GM23248 (cell line): ENCODE results near the gene SALL4. TPM values are rescaled to one million over a fixed set of nuclear protein-coding genes. Genes with fewer than 3 reads are reported as not detected.
"Not testable (repeated sequence)": the region's sequence is repeated elsewhere in the genome, so short reads cannot be mapped to it uniquely, and the experiment has no call there.

Experiments used
- DNase-seq: peaks from one replicate; pipeline ENCODE4 v3.0.0-alpha.2; 2015
- H2AFZ ChIP-seq: fragments of 200-600 bp; sonication (generic); 2 replicates; pipeline ENCODE4 v1.6.1; 2016; ENCODE audit warnings: antibody characterized with exemption
- H3F3A ChIP-seq: fragments of 200-600 bp; sonication (generic); 2 replicates; pipeline ENCODE4 v1.6.1; 2016; ENCODE audit warnings: mild to moderate bottlenecking, antibody characterized with exemption, mixed run types; ENCODE audit not compliant: insufficient read depth
- H3K27ac ChIP-seq: fragments of 200-600 bp; sonication (generic); 2 replicates; pipeline ENCODE4 v1.5.1; 2016; ENCODE audit warnings: mild to moderate bottlenecking
- H3K27me3 ChIP-seq: fragments of 200-600 bp; sonication (generic); replicated peaks from 2 replicates; pipeline ENCODE4 v1.6.1; 2016; ENCODE audit warnings: mild to moderate bottlenecking; ENCODE audit not compliant: insufficient read depth
- H3K36me3 ChIP-seq: fragments of 200-600 bp; sonication (generic); 2 replicates; pipeline ENCODE4 v1.6.1; 2016; ENCODE audit warnings: low read depth, mild to moderate bottlenecking
- H3K4me1 ChIP-seq: fragments of 200-600 bp; sonication (generic); 2 replicates; pipeline ENCODE4 v1.6.1; 2016; ENCODE audit warnings: mild to moderate bottlenecking; ENCODE audit not compliant: insufficient read depth
- H3K4me2 ChIP-seq: fragments of 200-600 bp; sonication (generic); one replicate; pipeline ENCODE4 v1.6.1; 2016; ENCODE audit warnings: mild to moderate bottlenecking; ENCODE audit not compliant: unreplicated experiment
- H3K4me3 ChIP-seq: fragments of 200-600 bp; sonication (generic); 2 replicates; pipeline ENCODE4 v1.5.1; 2016; ENCODE audit warnings: mild to moderate bottlenecking
- H3K79me2 ChIP-seq: fragments of 200-600 bp; sonication (generic); 2 replicates; pipeline ENCODE4 v1.6.1; 2016; ENCODE audit warnings: mild to moderate bottlenecking; ENCODE audit not compliant: insufficient read depth
- H3K9ac ChIP-seq: fragments of 200-600 bp; sonication (generic); 2 replicates; pipeline ENCODE4 v1.6.1; 2016; ENCODE audit warnings: mild to moderate bottlenecking
- H3K9me2 ChIP-seq: fragments of 200-600 bp; sonication (generic); 2 replicates; pipeline ENCODE4 v1.6.1; 2016; ENCODE audit warnings: mixed run types, mild to moderate bottlenecking, moderate library complexity; ENCODE audit not compliant: insufficient read depth
- H3K9me3 ChIP-seq: fragments of 200-600 bp; sonication (generic); one replicate; pipeline ENCODE4 v1.6.1; 2017; ENCODE audit warnings: low read depth
- H4K20me1 ChIP-seq: fragments of 200-600 bp; sonication (generic); 2 replicates; pipeline ENCODE4 v1.6.0; 2016; ENCODE audit not compliant: insufficient read depth
- EZH2 ChIP-seq: fragments of 200-600 bp; sonication (generic); IDR thresholded peaks from 2 replicates; pipeline ENCODE4 v1.6.1; 2018; ENCODE audit warnings: antibody characterized with exemption, mild to moderate bottlenecking; ENCODE audit not compliant: insufficient read depth, poor library complexity, severe bottlenecking
- EZH2phosphoT487 ChIP-seq: fragments of 200-600 bp; sonication (generic); IDR thresholded peaks from 2 replicates; pipeline ENCODE4 v1.6.1; 2018; ENCODE audit warnings: antibody characterized with exemption, moderate library complexity, mild to moderate bottlenecking, low read depth; ENCODE audit not compliant: insufficient read depth
- WGBS, 2 experiments: methylation state at CpG; one replicate each; pipeline ENCODE4 v1.1.6; 2015 to 2017; ENCODE audit warnings: low lambda C conversion rate in 2 of 2, low coverage in 1 of 2; ENCODE audit errors: missing lambda C conversion rate in 2 of 2; 5-methylcytosine and 5-hydroxymethylcytosine counted together
- in situ Hi-C: fragments of 300-500 bp; cut with MboI; formaldehyde crosslinking; loops from 2 replicates; pipeline ENCODE4 v1.15.0; 2020
- polyA plus RNA-seq: library from polyadenylated mRNA; unstranded; fragments of >200 nt; fragmentation: Nextera tagmentation; extraction: Ambion mirVana; gene quantifications from 2 replicates; pipeline ENCODE4 v1.2.1, GENCODE V29; 2016
- total RNA-seq: library from RNA; depleted of rRNA; stranded (reverse); fragments of >200 nt; shearing (Covaris generic); gene quantifications from 2 replicates; pipeline ENCODE4 v1.2.3, GENCODE V29; 2014

SALL4 gene
- total and polyA plus RNA-seq, 2 experiments from 2014 or later: not detected

DNA sequence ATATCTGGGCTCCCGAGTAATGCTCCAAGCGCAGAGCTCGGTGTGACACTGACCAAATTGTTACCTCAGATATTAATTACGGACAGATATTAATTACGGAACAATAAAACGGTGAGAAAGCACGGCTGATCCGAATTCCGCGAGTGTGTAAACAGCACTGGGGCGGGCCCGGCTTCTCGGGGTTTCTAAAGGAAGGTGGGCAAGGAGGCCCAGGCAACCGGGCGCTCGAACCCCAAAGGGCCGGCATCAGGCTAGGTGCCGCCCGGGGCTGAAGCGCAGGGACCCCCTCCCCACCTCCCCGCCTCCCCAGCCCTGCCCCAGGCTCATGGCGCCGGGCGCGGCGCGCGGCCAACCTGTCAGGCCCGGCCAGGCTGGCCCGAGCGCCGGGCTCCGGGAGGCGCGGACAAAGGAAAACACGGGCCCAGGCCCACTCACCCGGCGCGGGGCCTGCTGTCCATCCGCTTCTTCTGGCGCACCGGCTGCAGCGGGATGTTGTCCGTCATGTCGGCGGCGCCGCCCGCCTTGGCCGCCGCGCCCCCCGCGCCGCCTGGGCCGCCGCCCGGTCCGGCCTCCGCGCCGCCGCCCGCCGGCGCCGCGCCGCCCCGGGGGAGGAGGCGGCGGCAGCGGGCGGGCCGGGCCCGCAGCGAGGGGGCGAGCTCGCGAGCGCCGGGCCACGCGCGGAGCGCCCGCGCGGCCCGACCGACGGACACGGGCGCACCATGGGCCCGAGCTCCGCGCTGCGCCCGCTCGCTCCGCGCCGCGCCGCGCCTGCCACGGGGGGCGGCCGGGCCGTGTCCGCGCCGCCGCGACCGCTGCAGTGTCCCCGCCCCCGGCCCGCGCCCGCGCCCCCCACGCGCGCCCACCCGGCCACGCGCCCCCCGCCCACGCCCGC lies 34.2 kb downstream of the SALL4 start, which contains the start of gene ATP9A:
ATP9A (minus strand) TSS at position 524 of the 892 bp plus-strand sequence; CDS start at position 503, 21 bp downstream.
- H3K27ac ChIP-seq: no peak within 1 kb of the TSS
- no peaks in the 10 kb centered on the region for H3K9me3 ChIP-seq
- peak within 1 kb of the TSS; percentile 99 for H3K4me2 ChIP-seq
- peak; percentile 64 for DNase-seq
- H3K9ac ChIP-seq: peak within 1 kb of the TSS; percentile 85
- WGBS, 2 experiments: 0 to 1% methylated on average over 19 to 35 of the region's 131 CpGs
- H3K36me3 ChIP-seq: no peaks in the 10 kb centered on the region
- in situ Hi-C loops: no loop called here
- peak within 1 kb of the TSS; percentile 92 for H2AFZ ChIP-seq
- H3K79me2 ChIP-seq: peaks cover 14% of the 10 kb centered on the region
- H3K9me2 ChIP-seq: no peaks in the 10 kb centered on the region
- no peak for TF ChIP-seq EZH2phosphoT487
- TF ChIP-seq EZH2: no peak
- peak within 1 kb of the TSS; percentile 82 for H3K4me3 ChIP-seq
- no peaks in the 10 kb centered on the region for H3K27me3 ChIP-seq
- H4K20me1 ChIP-seq: no peaks in the 10 kb centered on the region
- no peaks in the 10 kb centered on the region for H3K4me1 ChIP-seq
- H3F3A ChIP-seq: peaks cover 25% of the 10 kb centered on the region

DNA sequence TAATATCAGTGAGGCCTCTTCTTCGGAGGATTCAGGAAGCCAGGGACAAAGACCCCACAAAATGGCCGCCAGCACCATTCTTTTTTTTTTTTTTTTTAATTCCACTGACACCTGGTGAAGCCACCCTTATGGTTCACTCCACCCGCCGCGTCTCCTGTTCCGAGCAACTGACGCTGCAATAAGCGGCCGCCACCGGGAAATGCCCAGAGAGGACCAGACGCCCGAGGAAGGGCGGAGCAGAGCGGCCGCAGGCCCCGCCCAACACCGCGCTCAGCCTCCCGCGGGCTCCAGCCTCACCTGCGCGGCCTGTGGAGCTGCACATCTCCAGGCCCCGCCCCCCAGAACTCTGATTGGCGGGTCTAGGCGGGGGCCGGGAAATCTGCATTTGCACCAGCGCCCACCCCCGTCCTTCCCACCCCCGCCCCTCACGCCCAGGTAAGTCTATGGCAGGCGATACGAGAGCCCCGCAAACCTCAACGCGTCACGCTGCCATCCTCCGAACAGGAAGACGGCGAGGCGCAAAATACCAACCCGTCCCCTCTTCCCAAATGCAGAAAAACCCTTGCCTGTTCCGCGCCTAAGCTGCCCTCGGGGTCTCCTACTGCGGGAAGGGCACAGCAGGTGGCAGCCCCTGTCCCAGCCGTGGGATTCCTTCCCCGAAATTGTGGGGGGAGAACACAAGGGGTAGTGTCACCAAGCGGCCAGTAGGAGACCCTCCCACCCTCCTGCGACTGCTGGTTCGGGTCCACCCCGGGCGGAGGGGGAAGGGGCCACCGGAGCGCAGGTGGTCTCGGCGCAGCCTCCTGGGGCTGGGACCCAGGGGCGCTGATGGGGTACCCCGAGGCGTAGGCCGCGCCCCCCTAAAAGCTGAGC lies 35.1 kb downstream of the SALL4 start:
- H3K9me3 ChIP-seq: no peaks in the 10 kb centered on the region
- DNase-seq: peak; percentile 61
- H3K4me1 ChIP-seq: no peaks in the 10 kb centered on the region
- no peak overlapping the region for H3K27ac ChIP-seq
- in situ Hi-C loops: no loop called here
- H2AFZ ChIP-seq: peak overlapping the region; percentile 92
- WGBS, 2 experiments: 4 to 5% methylated on average over 53 to 61 of the region's 61 CpGs
- H3K4me3 ChIP-seq: peak overlapping the region; percentile 82
- no peaks in the 10 kb centered on the region for H3K36me3 ChIP-seq
- no peaks in the 10 kb centered on the region for H4K20me1 ChIP-seq
- TF ChIP-seq EZH2 (no peak), EZH2phosphoT487 (no peak)
- peak overlapping the region; percentile 99 for H3K4me2 ChIP-seq
- peaks cover 16% of the 10 kb centered on the region for H3K79me2 ChIP-seq
- peaks cover 25% of the 10 kb centered on the region for H3F3A ChIP-seq
- no peaks in the 10 kb centered on the region for H3K9me2 ChIP-seq
- peak overlapping the region; percentile 85 for H3K9ac ChIP-seq
- H3K27me3 ChIP-seq: no peaks in the 10 kb centered on the region

DNA sequence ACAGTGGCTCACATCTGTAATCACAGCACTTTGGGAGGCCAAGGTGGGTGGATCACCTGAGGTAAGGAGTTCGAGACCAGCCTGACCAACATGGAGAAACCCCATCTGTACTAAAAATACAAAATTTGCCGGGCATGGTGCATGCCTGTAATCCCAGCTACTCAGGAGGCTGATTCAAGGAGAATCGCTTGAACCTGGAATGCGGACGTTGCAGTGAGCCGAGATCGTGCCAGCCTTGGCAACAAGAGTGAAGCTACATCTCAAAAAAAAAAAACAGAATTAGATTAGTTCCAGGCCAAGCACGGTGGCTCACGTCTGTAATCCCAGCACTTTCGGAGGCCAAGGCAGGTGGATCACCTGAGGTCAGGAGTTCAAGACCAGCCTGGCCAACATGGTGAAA lies 36.9 kb downstream of the SALL4 start:
- H3K36me3 ChIP-seq, H3K27me3 ChIP-seq, H3K9me2 ChIP-seq, H3K4me1 ChIP-seq, DNase-seq, H3K27ac ChIP-seq, H3K9me3 ChIP-seq, H3K9ac ChIP-seq, H3K4me2 ChIP-seq, H2AFZ ChIP-seq, H4K20me1 ChIP-seq, H3K4me3 ChIP-seq, in situ Hi-C loops: not testable (repeated sequence)
- H3F3A ChIP-seq: peaks cover 25% of the 10 kb centered on the region
- WGBS, 2 experiments: 91 to 93% methylated on average over 10 of the region's 10 CpGs
- peaks cover 32% of the 10 kb centered on the region for H3K79me2 ChIP-seq

DNA sequence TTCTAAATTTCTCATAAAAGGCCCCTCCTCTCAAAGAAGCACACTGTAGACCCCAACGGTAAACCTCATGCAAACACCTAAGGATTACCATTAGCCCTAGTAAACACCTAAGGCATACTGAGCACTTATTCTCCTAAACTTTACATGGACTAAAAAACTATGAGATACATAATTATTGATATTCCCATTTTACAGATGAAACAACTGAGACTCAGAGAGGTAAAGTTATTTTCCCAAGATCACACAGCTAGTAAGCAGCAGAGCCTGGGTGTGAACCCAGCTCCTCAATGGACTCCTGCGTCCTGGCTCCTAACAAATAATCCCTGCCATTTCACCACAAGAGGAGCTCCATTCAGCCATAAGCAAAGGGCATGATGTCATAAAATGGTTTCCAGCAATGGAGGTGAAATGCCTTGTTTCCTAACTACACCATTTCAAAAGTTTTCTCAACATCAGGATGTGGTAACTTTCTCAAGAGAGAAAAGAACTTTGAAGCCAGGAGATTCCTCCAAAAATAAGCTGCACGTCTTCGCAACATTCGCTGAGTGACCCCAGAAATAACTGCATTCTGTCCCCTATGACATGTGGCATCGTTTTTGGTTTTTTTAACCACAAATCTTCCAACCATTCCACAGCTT lies 38.2 kb downstream of the SALL4 start:
- H3K4me2 ChIP-seq: no peak overlapping the region
- in situ Hi-C loops: no loop called here
- no peak overlapping the region for H3K4me3 ChIP-seq
- H3K27ac ChIP-seq: no peak overlapping the region
- H3K36me3 ChIP-seq: no peaks in the 10 kb centered on the region
- H4K20me1 ChIP-seq: no peaks in the 10 kb centered on the region
- 87 to 94% methylated on average over 6 of the region's 6 CpGs for WGBS, 2 experiments
- H2AFZ ChIP-seq: no peak overlapping the region
- H3K79me2 ChIP-seq: peaks cover 42% of the 10 kb centered on the region
- H3K4me1 ChIP-seq: no peaks in the 10 kb centered on the region
- no peaks in the 10 kb centered on the region for H3K9me3 ChIP-seq
- H3K27me3 ChIP-seq: no peaks in the 10 kb centered on the region
- H3K9me2 ChIP-seq: no peaks in the 10 kb centered on the region
- DNase-seq: peak; percentile 31
- H3K9ac ChIP-seq: no peak overlapping the region
- H3F3A ChIP-seq: peaks cover 12% of the 10 kb centered on the region
- TF ChIP-seq EZH2 (no peak), EZH2phosphoT487 (no peak)
